HG03103 (cell line): ENCODE measurements around the gene ATP2B2.

ENCODE experiments used
- ATAC-seq: cut with Tn5 transposase; IDR thresholded peaks from one replicate; pipeline ENCODE4 v1.9.1; 2021; ENCODE audit warnings: low read depth; ENCODE audit not compliant: unreplicated experiment

Gene ATP2B2

GRCh38 chr3:10435850-10436249 lies 69.5 kb downstream of the ATP2B2 start:
- ATAC-seq = no peak

- no peak for ATAC-seq
Observed at GRCh38 chr3:10434938-10435336, 70.4 kb downstream of the ATP2B2 start.

DNA sequence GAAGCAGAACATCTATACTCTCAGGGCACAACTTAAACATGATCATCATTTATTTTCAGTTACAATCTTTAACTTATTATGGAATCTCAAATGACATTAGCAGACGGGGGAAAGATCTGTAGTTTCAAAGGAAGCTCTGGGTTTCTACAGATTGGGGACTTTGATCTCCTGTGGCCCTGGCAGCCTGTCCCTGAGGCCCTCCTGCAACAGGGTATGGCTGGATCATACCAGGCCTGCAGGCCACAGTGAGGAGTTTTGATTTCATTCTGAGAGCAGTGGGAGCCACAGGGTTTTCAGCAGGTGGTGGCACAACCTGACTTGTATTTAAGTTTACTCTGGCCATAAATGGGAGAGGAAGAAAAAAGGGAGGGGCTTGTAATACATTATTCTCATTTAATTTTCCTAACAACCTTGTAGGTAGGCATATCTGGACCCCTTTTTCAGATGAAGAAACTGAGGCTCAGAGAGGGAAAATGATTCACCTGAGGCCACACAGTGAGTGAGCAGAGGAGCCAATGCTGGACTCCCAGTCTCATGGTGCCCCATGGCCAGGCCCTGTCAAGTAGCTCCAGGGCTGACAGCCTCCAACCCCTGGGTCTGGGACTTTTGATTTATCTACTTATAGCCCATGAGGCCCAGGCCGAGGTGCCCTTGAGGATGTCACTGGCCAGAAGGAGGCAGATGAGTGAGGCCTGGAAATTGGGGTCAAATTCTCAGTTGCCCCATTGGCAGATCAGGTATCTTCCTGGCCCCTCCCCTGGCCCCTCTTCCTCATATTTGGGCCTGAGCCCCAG lies 71.0 kb downstream of the ATP2B2 start:
- no peak for ATAC-seq

- ATAC-seq = no peak
Observed at GRCh38 chr3:10432931-10433330, 72.5 kb downstream of the ATP2B2 start.

- ATAC-seq = no peak
Observed at GRCh38 chr3:10432156-10432845, 73.1 kb downstream of the ATP2B2 start.

DNA sequence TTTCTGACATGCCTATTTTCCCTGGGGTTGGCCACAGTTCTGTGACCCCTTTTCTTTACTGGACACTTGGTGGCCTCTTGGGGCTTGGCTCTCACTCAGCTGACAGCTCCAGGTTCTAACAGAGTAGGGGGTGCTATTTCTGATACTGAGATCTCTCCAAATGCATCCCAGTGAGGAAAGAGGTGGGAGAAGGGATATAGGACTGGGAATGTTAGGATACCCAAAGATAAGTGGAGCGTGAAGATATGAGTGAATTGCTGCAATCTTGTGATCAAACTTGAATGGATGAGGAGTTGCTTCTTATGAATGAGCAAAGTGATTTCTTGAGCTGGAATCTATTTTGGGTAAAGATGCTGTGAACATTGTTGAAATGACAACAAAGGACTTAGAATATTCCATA lies 74.6 kb downstream of the ATP2B2 start:
- no peak for ATAC-seq

DNA sequence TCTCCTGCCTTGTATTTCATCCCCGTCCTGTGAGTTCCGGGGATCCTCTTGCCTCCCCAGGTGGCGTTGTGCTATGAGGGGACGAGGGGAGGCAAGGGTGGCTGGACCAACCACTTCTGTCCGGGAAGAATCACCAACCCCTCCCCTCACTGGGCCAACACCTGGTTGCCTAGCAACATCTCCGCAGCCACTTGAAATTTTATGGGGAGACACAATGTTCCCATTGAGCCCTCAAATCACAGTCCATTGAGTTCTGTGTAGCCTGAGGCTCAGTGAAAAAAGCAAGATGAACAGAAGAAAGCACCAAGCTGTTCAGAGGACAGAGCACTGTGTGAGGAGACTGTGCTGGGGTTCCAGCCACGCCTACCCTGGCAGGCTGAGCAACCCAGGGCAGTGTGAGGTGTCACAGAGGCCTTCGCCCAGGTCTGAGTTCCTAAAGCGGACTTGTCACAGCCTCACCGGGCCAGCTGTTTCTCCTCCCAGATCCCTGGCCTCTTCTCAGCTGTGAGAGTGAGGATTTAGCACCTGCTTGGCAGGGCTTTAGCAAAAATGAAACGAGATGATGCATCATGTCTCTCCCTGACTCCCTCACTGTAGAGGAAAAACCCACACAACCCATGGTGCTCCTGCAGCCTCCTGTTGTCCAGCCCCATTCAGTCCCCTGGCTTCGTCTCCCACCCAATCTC lies 76.8 kb downstream of the ATP2B2 start:
- ATAC-seq = no peak

- ATAC-seq = no peak
Observed at GRCh38 chr3:10426346-10427220, 78.8 kb downstream of the ATP2B2 start.

DNA sequence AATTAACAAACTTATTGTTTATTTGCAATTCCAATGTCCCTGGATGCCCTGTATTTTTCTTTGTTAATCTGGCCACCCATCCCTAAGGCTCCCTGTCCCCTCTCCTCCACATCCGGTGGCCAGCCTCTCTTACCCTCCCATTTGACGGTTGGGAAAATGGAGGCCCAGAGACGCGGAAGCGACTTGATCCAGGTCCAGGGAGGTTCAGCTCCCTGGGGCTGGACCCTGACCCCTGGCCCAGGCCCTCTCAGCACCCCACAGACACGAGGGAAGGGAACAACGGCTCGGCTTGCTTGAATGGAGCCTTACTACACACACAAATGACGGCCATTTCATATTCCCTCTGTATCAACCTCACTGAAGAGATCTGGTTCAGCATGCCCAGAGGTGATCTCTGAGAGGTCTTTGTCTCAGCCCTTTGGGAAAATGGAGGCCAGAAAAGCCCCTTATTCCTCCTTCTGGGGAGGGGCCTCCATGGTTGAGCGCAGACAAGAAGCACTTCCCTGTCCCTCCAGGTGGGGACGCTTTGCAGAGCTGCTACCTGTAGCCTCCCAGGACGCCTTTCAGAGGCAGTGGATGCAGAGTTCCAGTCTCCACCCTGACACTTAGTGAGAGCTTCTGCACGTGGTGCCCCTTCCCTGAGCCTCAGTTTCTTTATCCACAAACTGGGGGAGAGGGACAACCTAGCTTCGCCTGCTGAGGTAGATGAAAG lies 82.1 kb downstream of the ATP2B2 start:
- ATAC-seq = no peak

- no peak for ATAC-seq
Observed at GRCh38 chr3:10421996-10422395, 83.4 kb downstream of the ATP2B2 start.

DNA sequence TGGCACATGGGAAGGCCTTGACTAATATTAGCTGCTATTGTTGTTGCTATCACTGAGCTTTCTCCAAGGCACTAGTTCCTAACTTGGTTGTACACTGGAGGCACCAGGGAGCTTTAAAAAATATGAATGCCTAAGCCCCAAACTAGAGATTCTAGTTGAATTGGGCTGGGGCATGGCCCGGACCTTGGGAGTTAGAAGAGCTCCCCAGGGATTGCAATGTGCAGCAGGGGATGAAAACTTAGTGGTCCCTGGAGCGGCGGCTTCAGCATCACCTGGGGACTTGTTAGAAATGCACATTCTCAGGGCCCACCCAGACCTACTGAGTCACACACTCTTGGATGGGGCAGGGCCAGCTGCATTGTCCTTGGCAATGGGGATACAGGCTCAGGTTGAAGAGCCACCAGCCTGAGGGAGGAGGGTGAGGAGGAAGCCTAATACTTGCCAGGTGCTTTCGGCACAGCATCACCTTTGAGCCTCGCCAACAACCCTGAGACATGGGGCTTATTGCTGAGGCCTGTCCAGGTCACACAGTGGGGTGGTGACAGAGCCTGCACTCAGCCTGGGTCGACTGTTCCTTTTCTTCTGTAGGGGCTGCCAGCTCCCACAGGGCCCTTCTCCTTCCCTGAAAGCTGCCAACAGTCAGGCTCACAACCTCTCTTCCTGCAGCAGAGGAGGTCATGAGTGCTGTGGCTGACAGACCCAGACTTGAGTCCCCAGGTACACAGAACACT lies 84.5 kb downstream of the ATP2B2 start:
- no peak for ATAC-seq

- ATAC-seq = no peak
Observed at GRCh38 chr3:10419637-10420232, 85.7 kb downstream of the ATP2B2 start.

- ATAC-seq = no peak
Observed at GRCh38 chr3:10417847-10418246, 87.5 kb downstream of the ATP2B2 start.

- no peak for ATAC-seq
Observed at GRCh38 chr3:10416730-10417300, 88.6 kb downstream of the ATP2B2 start.

GRCh38 chr3:10413041-10413440 lies 92.3 kb downstream of the ATP2B2 start:
- ATAC-seq = no peak

- ATAC-seq = no peak
Observed at GRCh38 chr3:10411598-10412332, 93.6 kb downstream of the ATP2B2 start.

GRCh38 chr3:10410383-10411002 lies 94.9 kb downstream of the ATP2B2 start:
- ATAC-seq = no peak
